NCI-H2196 treated with DMSO at 0.1 percent for 48 hours (cell line): Measurements from ENCODE around the gene UHRF2.
"Not testable (repeated sequence)": the region's sequence is repeated elsewhere in the genome, so short reads cannot be mapped to it uniquely, and the experiment has no call there.

Experiments used
- DNase-seq: peaks from one replicate; lab custom pipeline; 2025; ENCODE audit not compliant: unreplicated experiment; lab: John Stamatoyannopoulos, UW

UHRF2 gene, protein sequence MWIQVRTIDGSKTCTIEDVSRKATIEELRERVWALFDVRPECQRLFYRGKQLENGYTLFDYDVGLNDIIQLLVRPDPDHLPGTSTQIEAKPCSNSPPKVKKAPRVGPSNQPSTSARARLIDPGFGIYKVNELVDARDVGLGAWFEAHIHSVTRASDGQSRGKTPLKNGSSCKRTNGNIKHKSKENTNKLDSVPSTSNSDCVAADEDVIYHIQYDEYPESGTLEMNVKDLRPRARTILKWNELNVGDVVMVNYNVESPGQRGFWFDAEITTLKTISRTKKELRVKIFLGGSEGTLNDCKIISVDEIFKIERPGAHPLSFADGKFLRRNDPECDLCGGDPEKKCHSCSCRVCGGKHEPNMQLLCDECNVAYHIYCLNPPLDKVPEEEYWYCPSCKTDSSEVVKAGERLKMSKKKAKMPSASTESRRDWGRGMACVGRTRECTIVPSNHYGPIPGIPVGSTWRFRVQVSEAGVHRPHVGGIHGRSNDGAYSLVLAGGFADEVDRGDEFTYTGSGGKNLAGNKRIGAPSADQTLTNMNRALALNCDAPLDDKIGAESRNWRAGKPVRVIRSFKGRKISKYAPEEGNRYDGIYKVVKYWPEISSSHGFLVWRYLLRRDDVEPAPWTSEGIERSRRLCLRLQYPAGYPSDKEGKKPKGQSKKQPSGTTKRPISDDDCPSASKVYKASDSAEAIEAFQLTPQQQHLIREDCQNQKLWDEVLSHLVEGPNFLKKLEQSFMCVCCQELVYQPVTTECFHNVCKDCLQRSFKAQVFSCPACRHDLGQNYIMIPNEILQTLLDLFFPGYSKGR

DNA sequence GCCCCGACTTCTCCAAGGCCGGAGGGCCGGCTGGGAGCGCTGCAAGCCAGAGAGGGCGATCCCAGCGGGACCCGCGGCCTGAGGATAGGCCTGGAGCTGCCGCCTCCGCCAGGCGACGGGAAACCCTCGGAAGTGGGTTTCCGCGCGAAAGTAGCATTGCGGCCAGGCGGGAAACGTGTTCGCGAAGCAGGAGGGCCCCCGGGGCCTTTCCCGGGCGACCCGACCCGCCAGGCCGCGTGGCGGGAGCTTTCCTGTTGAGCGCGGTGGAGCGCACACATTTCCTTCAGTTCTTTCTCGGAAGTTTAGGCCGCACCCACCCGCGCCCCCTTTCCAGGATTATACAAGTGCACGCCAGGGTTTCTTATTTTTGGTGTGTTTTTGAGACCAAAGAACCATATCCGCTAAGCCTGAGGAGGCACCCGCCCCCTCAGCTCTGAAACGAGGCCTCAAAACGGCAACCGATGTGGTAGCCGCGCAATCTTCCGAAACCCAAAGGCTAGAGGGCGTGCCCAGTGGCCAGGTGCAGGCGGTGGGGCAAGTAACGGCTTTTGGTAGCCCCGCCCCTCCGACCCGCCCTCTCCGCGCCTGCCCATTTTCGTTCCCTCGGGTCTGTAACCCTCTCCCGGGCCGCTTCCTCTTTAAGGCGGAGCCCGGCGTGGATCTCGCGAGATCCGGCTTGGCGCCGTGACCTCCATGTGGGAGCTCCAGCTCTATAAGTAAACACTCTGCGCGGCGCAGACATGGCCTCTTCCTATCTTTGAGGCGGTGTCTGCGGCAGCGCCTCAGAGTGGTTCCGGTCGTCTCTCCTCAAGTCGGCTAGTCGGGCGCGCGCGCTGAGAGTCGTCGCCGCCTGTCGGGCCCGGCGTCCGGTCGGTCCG lies at the start of gene UHRF2:
Gene UHRF2 (plus strand): TSS at position 713 of the 878 bp plus-strand sequence. CDS start 292 bp downstream, outside the sequence.
- peak; percentile 99 for DNase-seq

DNA sequence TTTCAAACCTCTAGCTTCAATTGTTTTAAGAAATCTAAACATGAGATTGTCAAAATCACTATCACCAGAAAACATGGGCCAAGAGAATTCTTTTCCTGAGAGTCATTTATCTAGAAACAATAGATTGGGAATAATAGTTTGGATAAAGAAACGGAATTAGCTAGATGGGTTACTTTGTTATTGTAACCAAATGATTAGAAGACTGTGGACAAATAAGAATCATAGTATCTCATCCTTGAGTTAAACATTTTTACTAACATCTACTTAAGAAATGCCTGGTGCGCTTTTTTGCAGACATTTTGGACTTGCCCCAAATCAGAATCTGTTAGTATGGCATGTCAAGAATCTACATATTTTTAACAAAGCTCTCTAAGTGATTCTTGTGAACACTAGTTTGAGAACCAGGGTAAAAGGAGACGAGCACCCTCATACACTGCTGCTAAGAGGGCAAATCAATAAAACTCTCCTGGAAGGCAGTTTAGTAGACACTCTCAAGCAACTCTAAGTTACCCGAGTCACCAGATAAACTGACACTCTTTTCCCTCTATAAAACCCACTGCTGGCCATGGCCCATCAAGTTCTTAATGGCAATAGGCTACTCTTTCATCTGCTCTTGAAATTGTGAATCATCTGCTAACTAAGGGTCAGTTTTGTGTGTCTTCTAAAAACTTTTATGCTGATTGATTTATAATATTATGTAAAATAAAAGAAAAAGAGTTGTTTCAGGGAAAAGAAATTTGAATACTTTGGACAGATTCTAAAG lies 45.7 kb upstream of the UHRF2 start:
- DNase-seq: no peak

DNA sequence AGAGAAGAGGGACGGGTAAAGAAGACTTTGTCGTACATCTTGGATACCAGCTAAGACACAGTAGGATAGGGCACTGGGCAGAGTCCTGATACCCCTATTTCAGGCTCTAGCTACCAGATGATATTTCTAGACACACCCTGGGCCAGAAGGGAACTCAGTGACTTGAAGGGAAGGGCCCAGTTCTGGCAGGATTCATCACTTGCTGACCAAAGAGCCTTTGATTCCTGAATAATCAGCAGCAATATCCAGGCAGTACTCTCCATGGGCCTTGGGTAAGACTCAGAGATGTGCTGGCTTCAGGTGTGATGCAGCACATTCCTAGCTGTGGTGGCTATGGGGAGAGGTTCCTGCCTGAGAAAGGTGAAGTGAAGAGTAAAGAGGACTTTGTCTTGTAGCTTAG lies 44.2 kb upstream of the UHRF2 start:
- no peak for DNase-seq

DNA sequence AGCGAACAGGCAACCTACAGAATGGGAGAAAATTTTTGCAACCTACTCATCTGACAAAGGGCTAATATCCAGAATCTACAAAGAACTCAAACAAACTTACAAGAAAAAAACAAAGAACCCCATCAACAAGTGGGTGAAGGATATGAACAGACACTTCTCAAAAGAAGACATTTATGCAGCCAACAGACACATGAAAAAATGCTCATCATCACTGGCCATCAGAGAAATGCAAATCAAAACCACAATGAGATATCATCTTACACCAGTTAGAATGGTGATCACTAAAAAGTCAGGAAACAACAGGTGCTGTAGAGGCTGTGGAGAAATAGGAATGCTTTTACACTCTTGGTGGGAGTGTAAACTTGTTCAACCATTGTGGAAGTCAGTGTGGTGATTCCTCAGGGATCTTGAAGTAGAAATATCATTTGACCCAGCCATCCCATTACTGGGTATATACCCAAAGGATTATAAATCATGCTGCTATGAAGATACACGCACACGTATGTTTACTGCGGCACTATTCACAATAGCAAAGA lies 31.5 kb upstream of the UHRF2 start:
- DNase-seq: not testable (repeated sequence)

DNA sequence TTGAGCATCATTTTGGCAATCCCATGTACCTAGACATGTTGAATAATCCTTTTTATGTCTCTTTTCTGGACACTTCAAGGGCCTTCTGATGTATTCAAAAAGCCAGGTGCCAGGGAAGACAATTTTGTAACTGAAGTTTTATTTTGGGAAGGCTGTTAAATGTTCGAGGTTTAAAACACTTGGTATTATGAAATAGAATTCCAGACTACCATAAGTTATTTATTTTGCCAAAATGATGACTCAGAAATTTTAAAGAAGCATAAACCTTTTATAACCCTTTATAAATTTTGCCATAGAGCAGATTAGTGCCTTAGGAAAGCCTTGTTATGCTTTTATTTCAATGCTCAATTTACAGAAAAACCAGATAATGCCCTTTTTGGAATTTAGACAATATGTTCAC lies 30.3 kb upstream of the UHRF2 start:
- no peak for DNase-seq

DNA sequence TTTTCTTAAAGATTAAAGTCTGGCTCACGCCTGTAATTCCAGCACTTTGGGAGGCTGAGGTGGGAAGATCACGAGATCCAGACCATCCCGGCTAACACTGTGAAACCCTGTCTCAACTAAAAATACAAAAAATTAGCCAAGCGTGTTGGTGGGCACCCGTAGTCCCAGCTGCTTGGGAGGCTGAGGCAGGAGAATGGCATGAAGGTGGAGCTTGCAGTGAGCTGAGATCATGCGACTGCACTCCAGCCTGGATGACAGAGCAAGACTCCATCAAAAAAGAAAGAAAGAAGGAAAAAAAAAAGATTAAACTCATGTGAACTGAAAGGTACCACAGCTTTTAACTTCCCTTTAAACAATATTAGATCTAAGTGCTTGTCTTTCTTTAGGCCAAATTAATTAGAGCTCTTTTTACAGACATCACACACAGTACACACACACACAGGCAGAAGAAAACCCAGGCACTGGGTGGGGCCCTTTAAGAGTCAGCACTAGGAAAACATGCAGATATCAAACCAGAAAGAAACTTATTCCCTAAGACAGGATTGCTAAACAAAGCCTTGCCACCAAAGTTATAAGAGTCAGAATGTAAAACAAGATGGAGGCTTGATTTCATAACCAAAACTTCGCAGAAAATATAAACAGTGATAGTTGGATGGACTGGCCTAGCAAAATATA lies 29.3 kb upstream of the UHRF2 start:
- DNase-seq: no peak

DNA sequence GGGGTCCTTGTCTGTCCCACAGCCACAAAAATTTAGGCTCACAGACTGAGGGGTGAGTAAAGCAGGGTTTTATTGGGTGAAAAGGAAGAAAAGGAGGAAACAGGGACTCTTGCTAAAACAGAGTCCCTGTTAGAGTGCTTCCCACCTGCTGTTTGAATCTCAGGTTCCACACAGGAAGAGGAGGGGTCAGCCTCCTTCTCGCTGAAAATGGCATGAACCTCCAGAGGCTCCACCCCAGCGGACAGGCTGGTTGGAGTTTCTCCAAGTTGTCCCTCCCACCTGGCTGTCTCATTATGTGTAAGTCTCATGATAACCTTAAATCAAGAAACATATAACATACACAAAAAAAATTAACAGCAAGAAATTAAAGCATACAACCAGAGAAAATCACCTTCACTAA lies 28.3 kb upstream of the UHRF2 start:
- no peak for DNase-seq

DNA sequence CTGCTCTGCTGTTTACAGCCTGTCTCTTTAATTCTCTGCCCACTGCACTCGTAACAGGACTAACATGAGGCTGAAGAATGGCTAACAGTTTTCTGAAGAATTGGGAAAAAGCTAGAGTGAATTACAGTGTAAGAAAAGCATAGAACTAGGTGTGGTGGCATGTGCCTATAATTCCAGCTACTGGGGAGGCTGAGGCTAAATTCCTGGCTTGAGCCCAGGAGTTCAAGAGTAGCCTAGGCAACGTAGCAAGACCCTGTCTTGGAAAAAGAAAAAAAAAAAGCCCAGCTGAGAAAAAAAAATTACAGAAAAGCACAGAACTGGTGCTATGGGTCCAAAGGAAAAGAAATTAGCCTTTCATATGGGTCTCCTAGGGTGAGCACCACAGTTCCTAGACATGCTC lies 13.9 kb upstream of the UHRF2 start:
- DNase-seq: no peak

DNA sequence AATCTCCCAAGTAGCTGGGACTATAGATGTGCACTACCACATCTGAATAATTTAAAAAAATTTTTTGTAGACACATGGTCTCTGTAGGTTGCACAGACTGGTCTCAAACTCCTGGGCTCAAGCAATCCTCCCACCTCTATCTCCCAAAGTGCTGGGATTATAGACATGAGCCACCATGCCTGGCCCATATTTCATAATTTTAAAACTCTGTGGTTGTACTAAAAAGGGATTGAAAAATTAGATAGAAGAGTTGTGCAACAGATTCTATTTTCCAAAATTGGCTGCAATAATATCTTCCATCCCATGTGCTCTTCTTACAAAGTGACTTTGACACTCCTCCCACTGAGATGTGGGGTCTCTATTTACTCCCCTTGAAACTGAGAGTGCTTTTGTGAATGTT lies 7.6 kb upstream of the UHRF2 start:
- no peak for DNase-seq

DNA sequence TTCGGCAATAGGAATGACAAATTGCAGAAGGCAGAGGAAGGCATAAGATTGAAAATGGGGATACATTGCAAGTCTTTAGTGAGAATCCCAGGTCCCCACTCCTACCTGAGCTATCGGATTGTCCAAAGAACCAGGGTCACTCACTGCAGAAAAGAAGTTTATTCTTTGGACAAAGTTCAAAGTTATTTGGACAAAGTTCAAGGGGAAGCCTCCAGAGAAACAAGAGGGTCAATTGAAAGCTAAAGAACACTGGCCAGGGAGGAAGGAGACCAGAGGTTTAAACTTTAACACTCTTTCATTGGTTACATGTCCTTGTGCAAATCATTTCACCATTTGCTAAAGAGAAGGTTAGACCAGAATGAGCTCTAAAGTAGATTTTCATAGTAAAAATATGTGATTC lies 5.2 kb upstream of the UHRF2 start:
- DNase-seq: no peak

DNA sequence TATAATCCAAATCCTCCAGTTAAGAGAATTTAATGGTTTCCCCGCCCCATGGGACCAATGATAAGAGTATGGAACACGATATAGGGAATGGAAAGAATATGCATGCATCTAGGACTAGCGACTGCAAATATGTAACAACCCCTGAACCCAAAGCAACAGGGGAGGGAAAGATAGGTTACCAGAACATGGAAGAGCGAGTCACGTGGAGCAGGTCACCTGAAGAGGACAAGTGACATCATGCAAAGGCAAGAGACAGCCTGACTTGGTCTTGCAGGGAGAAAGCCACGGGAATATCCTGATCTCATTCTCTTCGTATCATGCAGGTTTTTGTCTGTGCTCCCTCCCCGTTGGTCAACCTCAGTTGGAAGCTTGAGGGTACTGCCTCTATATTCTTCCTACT lies 4.7 kb upstream of the UHRF2 start:
- no peak for DNase-seq

DNA sequence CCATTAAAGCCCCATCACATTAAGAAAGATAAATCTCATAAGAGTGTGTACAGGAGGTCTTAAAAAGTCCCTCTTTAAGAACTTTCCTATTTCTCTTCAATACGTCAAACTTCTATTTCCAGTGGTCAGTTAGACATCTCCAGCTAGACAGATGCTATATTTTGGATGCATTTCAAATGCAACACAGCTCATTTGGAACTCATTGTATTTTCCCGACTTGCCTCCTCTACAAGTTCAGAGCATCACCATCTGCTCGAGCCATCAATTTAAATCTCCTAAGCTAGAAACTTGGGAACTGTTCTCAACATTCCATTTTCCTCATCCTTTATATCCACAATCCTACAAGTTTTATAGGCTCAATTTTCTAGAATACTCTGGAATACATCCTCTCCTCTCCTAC lies 3.2 kb upstream of the UHRF2 start:
- DNase-seq: no peak

DNA sequence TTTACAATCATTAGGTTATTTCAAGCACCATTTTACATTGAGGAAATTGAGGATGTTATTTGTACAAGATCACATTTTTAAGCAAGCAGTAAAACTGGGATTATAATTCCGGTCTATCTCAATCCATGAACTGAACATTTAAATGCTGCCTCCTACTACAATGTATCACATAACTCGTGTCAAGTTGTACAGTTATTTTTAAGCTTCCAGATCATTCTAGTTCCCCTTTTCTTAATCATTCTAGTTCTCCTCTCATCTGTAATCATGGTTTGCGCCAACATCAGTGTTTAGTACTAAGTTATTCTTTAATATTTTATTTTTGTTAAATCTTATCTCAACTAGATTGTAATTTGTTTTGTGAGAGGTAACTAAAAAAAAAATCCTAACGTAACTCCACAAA lies 2.4 kb upstream of the UHRF2 start:
- no peak for DNase-seq

DNA sequence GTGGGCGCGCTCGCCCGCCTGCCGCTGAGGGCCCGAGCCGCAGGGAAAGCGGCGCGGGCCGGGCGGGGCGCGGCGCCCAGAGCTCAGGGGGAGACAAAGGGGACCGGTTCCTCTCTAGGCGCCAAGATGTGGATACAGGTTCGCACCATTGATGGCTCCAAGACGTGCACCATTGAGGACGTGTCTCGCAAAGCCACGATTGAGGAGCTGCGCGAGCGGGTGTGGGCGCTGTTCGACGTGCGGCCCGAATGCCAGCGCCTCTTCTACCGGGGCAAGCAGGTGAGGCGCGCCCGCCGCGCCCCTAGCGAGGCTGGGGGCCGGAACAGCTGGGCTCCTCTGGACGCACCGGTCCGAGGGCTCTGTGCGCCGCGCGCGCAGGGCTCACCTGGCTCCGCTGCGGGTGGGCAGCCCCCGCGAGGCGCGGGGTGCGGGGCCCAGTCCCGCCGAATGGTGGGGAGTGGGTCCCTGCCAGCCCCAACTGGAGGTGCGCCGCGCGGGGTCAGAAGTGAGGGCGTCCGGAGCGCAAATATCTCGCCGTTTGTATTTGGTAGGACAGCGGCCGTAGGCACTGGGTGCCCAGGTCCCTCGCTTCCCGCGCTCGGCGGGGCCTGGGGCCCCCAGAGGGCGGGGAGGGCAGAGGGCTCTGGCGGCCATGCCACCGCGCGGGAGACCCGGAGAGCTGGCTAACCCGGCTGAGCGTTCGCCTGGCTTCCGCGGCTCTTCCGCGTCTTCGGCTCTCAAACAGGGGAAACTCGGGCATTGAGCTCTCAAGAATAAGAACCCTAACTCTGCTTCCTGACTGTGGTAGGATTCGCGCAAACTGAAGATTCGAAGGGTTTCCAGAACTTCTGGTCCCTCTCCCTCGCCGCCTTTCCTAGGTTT lies 607 bp downstream of the UHRF2 start:
- DNase-seq: no peak

DNA sequence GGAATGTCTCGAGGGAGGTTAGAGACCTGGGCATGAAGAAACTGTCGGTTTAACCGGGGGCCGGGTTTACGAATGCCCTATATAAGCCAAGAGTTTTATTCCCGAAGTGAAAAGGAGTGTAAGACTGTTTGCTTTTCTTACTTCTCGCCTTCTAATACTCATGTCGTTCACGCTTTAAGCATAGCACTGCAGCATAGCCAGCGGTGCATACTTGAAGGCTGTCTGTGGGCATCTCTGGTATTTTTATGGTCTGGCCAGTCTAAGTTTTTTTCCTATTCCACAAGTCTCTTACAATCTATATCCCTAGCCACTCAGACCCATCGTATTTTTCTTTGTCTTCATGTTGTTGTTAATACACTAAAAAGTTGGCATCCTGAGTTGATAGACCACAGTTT lies 1.2 kb downstream of the UHRF2 start:
- DNase-seq: no peak

DNA sequence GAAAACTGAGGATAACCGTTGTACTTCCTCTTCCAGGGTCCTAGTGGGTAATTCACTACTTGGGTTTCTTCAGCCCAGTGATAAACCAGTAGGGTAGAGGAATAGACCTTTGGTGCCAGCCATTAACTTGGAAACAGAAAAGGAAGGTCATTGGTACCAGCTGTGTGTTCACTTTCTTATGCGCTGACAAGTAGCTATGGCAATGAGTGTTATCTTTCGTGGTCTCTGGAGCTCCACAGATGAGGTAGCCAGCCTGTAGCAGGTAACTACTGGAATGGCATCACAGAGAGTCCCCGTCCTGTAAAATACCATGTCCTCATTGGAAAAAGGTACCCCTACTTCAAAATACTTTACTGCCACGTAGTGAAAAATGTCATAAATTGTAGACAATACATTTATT lies 2.3 kb downstream of the UHRF2 start:
- DNase-seq: no peak

DNA sequence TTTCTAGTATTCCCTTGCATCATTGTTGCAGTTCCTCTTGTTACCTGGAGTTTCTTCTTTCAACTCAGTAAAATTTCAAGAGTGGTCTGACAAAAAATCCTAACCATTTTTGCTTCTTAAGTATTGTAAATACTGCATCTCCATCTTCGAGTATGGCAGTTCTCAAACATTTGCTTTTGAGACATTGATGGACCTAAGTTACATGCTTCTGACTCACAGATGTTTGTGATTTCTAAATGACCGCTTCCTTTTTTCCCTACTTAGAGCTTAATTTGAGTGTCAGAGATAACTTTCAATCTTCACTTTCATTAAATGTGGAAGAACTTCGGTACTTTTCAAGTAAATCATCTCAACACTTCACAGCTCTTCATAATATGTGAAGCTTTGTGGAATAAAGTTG lies 4.2 kb downstream of the UHRF2 start:
- DNase-seq: no peak

DNA sequence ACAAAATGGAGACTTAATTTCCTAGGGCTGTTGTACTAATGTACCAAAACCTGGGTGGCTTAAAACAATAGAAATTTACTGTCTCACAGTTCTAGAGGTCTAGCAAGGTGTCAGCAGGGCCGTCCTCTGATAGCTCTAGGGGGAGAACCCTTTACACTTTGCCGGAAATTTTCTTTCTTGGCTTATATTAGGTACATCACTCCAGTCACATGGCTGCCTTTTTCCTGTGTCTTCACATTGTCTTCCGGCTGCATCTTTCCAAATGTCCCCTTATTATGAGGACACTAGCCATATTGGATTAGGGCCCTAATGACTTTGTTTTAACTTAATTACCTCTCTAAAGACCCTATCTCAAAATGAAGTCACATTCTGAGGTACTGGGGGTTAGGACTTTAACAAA lies 5.8 kb downstream of the UHRF2 start:
- DNase-seq: no peak

DNA sequence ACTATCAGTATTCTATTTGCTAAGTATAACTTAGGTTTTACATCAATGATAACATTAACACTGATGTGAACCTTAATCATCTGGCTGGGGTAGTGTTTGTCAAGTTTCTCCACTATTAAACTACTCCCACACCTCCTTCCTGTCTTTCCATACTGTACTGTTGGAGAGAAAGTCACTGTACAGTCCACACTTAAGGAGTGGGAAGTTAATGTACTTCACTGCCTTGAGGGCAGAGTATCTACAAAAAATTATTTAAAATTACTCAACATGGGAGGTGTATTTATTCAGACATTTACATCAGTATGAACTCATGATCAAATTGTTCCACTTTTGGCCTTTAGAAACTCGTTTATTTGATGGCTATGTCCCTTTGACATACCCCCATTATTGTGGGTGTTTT lies 11.9 kb downstream of the UHRF2 start:
- no peak for DNase-seq
